H1 (cell line): Measurements from ENCODE around the gene MINDY1.

ENCODE experiments used
- CBX5 ChIP-seq: fragments of 300-800, 300-1000 bp; sonication (generic); IDR thresholded peaks from 2 replicates; pipeline ENCODE4 v1.7.1; 2016; ENCODE audit warnings: antibody characterized with exemption, low read length, low read depth
- CHD2 ChIP-seq: IDR thresholded peaks from 2 replicates; pipeline ENCODE4 v1.6.1; 2012; ENCODE audit warnings: low read length, improper control_type of control experiment
- EZH2 ChIP-seq: fragments of 200-600 bp; sonication (generic); IDR thresholded peaks from 2 replicates; pipeline ENCODE4 v1.7.1; 2012; ENCODE audit warnings: low read depth, mild to moderate bottlenecking, moderate library complexity, low read length, inconsistent platforms; ENCODE audit not compliant: severe bottlenecking
- GABPA ChIP-seq: IDR thresholded peaks from 2 replicates; pipeline ENCODE4 v1.6.1; 2011; ENCODE audit warnings: mild to moderate bottlenecking, low read length, moderate library complexity, borderline replicate concordance; ENCODE audit not compliant: insufficient read depth
- KDM1A ChIP-seq: fragments of 200-600, 300-600 bp; sonication (generic); IDR thresholded peaks from 2 replicates; pipeline ENCODE4 v1.7.1; 2016; ENCODE audit warnings: mild to moderate bottlenecking, low read length, borderline replicate concordance
- POLR2A ChIP-seq, 2 experiments: IDR thresholded peaks; 1 replicate in 1 of 2; 2 replicates in 1 of 2; pipeline ENCODE4 v1.6.1; 2011; ENCODE audit warnings: low read depth in 2 of 2, low read length in 2 of 2, mild to moderate bottlenecking in 2 of 2; ENCODE audit errors: control extremely low read depth in 1 of 2
- POLR2AphosphoS5 ChIP-seq: IDR thresholded peaks from 2 replicates; pipeline ENCODE4 v1.6.1; 2011; ENCODE audit warnings: low read depth, low read length
- RNF2 ChIP-seq: fragments of 200-900, 300-1000 bp; sonication (generic); IDR thresholded peaks from 2 replicates; pipeline ENCODE4 v1.7.1; 2016; ENCODE audit warnings: borderline replicate concordance, low read depth, mild to moderate bottlenecking, antibody characterized with exemption, low read length; ENCODE audit not compliant: poor library complexity, severe bottlenecking; ENCODE audit errors: missing control alignments
- TBP ChIP-seq: IDR thresholded peaks from 2 replicates; pipeline ENCODE4 v1.6.1; 2011; ENCODE audit warnings: low read depth, low read length, improper control_type of control experiment
- TCF12 ChIP-seq: IDR thresholded peaks from 2 replicates; pipeline ENCODE4 v1.6.1; 2011; ENCODE audit warnings: low read depth, mild to moderate bottlenecking, low read length
- TEAD4 ChIP-seq: IDR thresholded peaks from 2 replicates; pipeline ENCODE4 v1.6.1; 2012; ENCODE audit warnings: low read depth, low read length, inconsistent platforms, mixed read lengths
- TF ChIP-seq, protein P1 (sequence below), 3 experiments: IDR thresholded peaks; 1 replicate in 2 of 3; 2 replicates in 1 of 3; pipeline versions ENCODE4 v1.5.1 to v1.6.1; 2011; ENCODE audit warnings: low read length in 3 of 3, mild to moderate bottlenecking in 3 of 3, inconsistent platforms in 2 of 3, low read depth in 1 of 3, moderate library complexity in 1 of 3; ENCODE audit not compliant: insufficient read depth in 1 of 3; ENCODE audit errors: control extremely low read depth in 1 of 3
- TF ChIP-seq, protein P2 (sequence below): IDR thresholded peaks from 2 replicates; pipeline ENCODE4 v1.6.1; 2012; ENCODE audit warnings: inconsistent platforms
- TF ChIP-seq, protein P3 (sequence below): IDR thresholded peaks from 2 replicates; pipeline ENCODE4 v1.6.1; 2012; ENCODE audit warnings: low read length, inconsistent platforms

DNA sequence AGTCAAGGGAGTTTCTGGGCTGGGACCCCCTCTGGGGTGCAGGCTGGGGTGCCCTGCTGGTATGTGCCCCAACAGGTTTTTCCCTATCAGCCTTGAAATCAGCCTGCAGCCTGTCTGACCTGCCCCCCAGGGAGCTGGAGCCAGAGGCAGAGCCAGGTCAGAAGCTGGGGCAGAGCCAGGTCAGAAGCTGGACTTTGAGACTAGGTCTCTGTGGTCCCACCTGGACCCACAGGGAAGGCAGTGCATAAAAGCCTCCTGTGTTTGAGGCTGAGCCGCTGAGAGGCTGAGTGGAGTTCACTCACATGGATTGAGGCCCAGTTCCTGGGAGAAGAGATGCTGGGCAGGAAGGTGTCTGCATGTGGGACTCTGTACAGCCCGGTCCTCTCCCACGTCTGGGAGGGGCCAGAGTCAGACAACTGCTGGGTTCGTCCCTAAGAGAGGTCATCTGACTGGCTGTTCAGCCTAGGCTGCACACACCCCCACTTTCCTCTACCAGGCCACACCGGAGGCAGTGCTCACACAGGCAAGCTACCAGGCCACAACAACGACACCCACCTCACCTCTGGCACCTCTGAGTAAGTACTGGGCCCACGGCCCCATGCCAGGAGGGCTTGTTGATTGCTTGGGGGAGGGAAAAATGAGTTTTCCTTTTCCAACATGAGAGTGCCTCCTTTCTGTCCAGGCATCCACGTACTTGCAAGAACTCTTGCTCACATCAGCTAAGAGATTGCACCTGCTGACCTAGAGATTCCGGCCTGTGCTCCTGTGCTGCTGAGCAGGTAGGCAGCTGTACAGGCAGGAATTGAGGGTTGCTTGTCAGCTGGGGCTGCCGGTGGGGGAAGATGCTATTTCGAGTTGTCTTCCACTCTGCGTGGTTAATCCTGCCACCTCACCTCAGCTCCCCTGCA, 24.6 kb downstream of the MINDY1 start, which contains the start of gene ANXA9:
- TF ChIP-seq POLR2A (IDR thresholded peaks at IDR 0.05; ENCODE audit: control extremely low read depth in 1 of 2, low read depth in 2 of 2, low read length in 2 of 2), result no peak
- TF ChIP-seq, protein P1, sequence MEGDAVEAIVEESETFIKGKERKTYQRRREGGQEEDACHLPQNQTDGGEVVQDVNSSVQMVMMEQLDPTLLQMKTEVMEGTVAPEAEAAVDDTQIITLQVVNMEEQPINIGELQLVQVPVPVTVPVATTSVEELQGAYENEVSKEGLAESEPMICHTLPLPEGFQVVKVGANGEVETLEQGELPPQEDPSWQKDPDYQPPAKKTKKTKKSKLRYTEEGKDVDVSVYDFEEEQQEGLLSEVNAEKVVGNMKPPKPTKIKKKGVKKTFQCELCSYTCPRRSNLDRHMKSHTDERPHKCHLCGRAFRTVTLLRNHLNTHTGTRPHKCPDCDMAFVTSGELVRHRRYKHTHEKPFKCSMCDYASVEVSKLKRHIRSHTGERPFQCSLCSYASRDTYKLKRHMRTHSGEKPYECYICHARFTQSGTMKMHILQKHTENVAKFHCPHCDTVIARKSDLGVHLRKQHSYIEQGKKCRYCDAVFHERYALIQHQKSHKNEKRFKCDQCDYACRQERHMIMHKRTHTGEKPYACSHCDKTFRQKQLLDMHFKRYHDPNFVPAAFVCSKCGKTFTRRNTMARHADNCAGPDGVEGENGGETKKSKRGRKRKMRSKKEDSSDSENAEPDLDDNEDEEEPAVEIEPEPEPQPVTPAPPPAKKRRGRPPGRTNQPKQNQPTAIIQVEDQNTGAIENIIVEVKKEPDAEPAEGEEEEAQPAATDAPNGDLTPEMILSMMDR (IDR thresholded peaks at IDR 0.05; ENCODE audit: control extremely low read depth in 1 of 3, insufficient read depth in 1 of 3, low read depth in 1 of 3, low read length in 3 of 3), result no peak
- no peak for TF ChIP-seq TCF12
- TF ChIP-seq, protein P2, sequence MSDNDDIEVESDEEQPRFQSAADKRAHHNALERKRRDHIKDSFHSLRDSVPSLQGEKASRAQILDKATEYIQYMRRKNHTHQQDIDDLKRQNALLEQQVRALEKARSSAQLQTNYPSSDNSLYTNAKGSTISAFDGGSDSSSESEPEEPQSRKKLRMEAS, result no peak
- TF ChIP-seq KDM1A, result no peak
- TF ChIP-seq EZH2, result no peak
- TF ChIP-seq CBX5, result no peak
- TF ChIP-seq, protein P3, sequence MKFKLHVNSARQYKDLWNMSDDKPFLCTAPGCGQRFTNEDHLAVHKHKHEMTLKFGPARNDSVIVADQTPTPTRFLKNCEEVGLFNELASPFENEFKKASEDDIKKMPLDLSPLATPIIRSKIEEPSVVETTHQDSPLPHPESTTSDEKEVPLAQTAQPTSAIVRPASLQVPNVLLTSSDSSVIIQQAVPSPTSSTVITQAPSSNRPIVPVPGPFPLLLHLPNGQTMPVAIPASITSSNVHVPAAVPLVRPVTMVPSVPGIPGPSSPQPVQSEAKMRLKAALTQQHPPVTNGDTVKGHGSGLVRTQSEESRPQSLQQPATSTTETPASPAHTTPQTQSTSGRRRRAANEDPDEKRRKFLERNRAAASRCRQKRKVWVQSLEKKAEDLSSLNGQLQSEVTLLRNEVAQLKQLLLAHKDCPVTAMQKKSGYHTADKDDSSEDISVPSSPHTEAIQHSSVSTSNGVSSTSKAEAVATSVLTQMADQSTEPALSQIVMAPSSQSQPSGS, result no peak
- peak; percentile 73 for TF ChIP-seq TEAD4
- TF ChIP-seq GABPA, result no peak
- TF ChIP-seq RNF2, result no peak
- TF ChIP-seq POLR2AphosphoS5, result no peak
- no peak for TF ChIP-seq CHD2
- no peak for TF ChIP-seq TBP
